Tracheal epithelial cell (primary cell): Measurements from ENCODE around the gene TBC1D3C. TPM values are rescaled to one million over a fixed set of nuclear protein-coding genes. Genes with fewer than 3 reads are reported as not detected.

Source experiments
- total RNA-seq: library from RNA; depleted of rRNA; stranded (reverse); fragments of >200 nt; gene quantifications from 2 replicates; pipeline ENCODE4 v1.2.1, GENCODE V29; 2014

Gene TBC1D3C
- total RNA-seq, result not detected in 2 replicates

DNA sequence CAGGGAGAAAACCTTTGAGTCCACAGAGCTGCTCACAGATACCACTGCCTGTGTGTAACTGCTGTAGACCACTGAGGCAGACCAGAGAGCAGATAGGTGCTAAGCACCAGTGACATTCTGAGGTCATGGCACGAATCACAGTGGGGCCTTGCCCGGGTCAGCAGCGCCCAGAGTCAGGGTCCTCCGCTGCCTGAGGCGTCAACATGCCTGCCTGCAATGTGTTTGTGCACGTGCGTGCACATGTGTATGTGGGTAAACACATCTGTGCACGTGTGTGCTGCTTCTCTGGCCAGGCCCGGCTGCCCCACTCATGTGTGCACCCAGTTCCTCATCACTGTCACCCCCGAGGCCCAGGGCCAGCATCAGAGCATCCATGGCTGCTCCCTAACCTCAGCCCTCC, at the start of gene TBC1D3C:
TBC1D3C (minus strand) TSS at position 101 of the 400 bp plus-strand sequence. CDS start 1,568 bp downstream, outside the sequence.

Other genes with a start within 250 kb of the TBC1D3C start
- not detected in 2 replicates for gene TBC1D3K, start 144.2 kb downstream of the TBC1D3C start, total RNA-seq
- 3.6 and 3.8 TPM in 2 replicates for gene TBC1D3L, start 79.6 kb downstream of the TBC1D3C start, total RNA-seq
- gene TBC1D3D, start 64.7 kb downstream of the TBC1D3C start, total RNA-seq, result not detected in 2 replicates
- not detected in 2 replicates for gene TBC1D3E, start 59.3 kb upstream of the TBC1D3C start, total RNA-seq
- not detected in 2 replicates for gene TBC1D3, start 123.9 kb upstream of the TBC1D3C start, total RNA-seq
- gene MRPL45, start 228.5 kb upstream of the TBC1D3C start, total RNA-seq, result 27.7 and 35.2 TPM in 2 replicates